SIG-M5 treated with dmso at 0.1 percent for 504 hours (cell line): ENCODE data around the gene GIMAP8.

ENCODE experiments used
- DNase-seq: peaks from one replicate; lab custom pipeline; 2025; ENCODE audit not compliant: unreplicated experiment; lab: John Stamatoyannopoulos, UW

The GIMAP8 gene

GRCh38 chr7:150411606-150412005 lies 38.8 kb upstream of the GIMAP8 start:
- DNase-seq, result no peak

GRCh38 chr7:150412016-150412415 lies 38.4 kb upstream of the GIMAP8 start:
- DNase-seq, result no peak

- DNase-seq, result no peak
These were observed 37.6 kb upstream of the GIMAP8 start for GRCh38 chr7:150412518-150413488.

- no peak for DNase-seq
These were observed 36.8 kb upstream of the GIMAP8 start for GRCh38 chr7:150413640-150414081.

GRCh38 chr7:150415161-150416153 lies 35.0 kb upstream of the GIMAP8 start:
- DNase-seq, result no peak

- DNase-seq, result no peak
These were observed 33.2 kb upstream of the GIMAP8 start for GRCh38 chr7:150417239-150417638.

- DNase-seq, result no peak
These were observed 32.6 kb upstream of the GIMAP8 start for GRCh38 chr7:150417863-150418262.

- no peak for DNase-seq
These were observed 30.2 kb upstream of the GIMAP8 start for GRCh38 chr7:150420242-150420641.

GRCh38 chr7:150420987-150421674 lies 29.3 kb upstream of the GIMAP8 start:
- DNase-seq, result peak; percentile 71

GRCh38 chr7:150421831-150422230 lies 28.6 kb upstream of the GIMAP8 start:
- DNase-seq, result no peak

- DNase-seq, result no peak
These were observed 24.8 kb upstream of the GIMAP8 start for GRCh38 chr7:150425670-150426069.

GRCh38 chr7:150428671-150429451 lies 21.6 kb upstream of the GIMAP8 start:
- peak; percentile 90 for DNase-seq

GRCh38 chr7:150429699-150430098 lies 20.7 kb upstream of the GIMAP8 start:
- DNase-seq, result no peak

GRCh38 chr7:150430465-150431085 lies 19.9 kb upstream of the GIMAP8 start:
- DNase-seq, result no peak

- no peak for DNase-seq
These were observed 18.4 kb upstream of the GIMAP8 start for GRCh38 chr7:150431839-150432658.

- DNase-seq, result peak; percentile 43
These were observed 17.2 kb upstream of the GIMAP8 start for GRCh38 chr7:150432915-150433892.

GRCh38 chr7:150434240-150434639 lies 16.2 kb upstream of the GIMAP8 start:
- DNase-seq, result no peak

GRCh38 chr7:150435047-150435389 lies 15.4 kb upstream of the GIMAP8 start:
- no peak for DNase-seq
